HG03139 (cell line): Measurements from ENCODE around the gene VASH2.
"Not testable (repeated sequence)": the region's sequence is repeated elsewhere in the genome, so short reads cannot be mapped to it uniquely, and the experiment has no call there.

Experiments used
- ATAC-seq: cut with Tn5 transposase; IDR thresholded peaks from one replicate; pipeline ENCODE4 v1.9.1; 2021; ENCODE audit not compliant: unreplicated experiment

The VASH2 gene

GRCh38 chr1:213020016-213020415, 69.7 kb downstream of the VASH2 start:
- no peak for ATAC-seq

- not testable (repeated sequence) for ATAC-seq
Observed at GRCh38 chr1:213027024-213027423, 76.7 kb downstream of the VASH2 start.

GRCh38 chr1:213032651-213033050, 82.3 kb downstream of the VASH2 start:
- ATAC-seq, result no peak

- ATAC-seq, result no peak
Observed at GRCh38 chr1:213034713-213035112, 84.4 kb downstream of the VASH2 start.

GRCh38 chr1:213035573-213035972, 85.2 kb downstream of the VASH2 start:
- no peak for ATAC-seq
